CD4-positive, alpha-beta memory T cell (primary cell): ENCODE measurements around the gene TTC7B. TPM values are rescaled to one million over a fixed set of nuclear protein-coding genes. Genes with fewer than 3 reads are reported as not detected.

Experiments used
- CTCF ChIA-PET: fragments of 350-600 bp; sonication (Branson Sonifier 250); formaldehyde crosslinking; loops from one replicate; lab custom pipeline; 2021; ENCODE audit warnings: inconsistent platforms; ENCODE audit not compliant: partially characterized antibody; lab: Charles Lee
- POLR2A ChIA-PET: fragments of 350-600 bp; sonication (Branson Sonifier 250); formaldehyde crosslinking; loops from one replicate; lab custom pipeline; 2021; ENCODE audit not compliant: partially characterized antibody; lab: Charles Lee
- DNase-seq, 5 donors: peaks; one replicate each; pipeline versions ENCODE4 v3.0.0 to v3.0.0-alpha.2; 2020 to 2022; ENCODE audit warnings: mixed read lengths in 1 of 5
- H3K27ac ChIP-seq: one replicate; pipeline ENCODE4 v1.7.0; 2013; ENCODE audit warnings: low read depth, low read length
- H3K27me3 ChIP-seq: 2 replicates; pipeline ENCODE4 v1.7.0; 2013; ENCODE audit warnings: mild to moderate bottlenecking, low read length, moderate library complexity; ENCODE audit not compliant: insufficient read depth
- H3K36me3 ChIP-seq: 2 replicates; pipeline ENCODE4 v1.7.0; 2013; ENCODE audit warnings: mild to moderate bottlenecking, low read length, moderate library complexity; ENCODE audit not compliant: insufficient read depth
- H3K4me1 ChIP-seq: 2 replicates; pipeline ENCODE4 v1.7.0; 2013; ENCODE audit warnings: mild to moderate bottlenecking, low read length, moderate library complexity; ENCODE audit not compliant: insufficient read depth
- H3K4me3 ChIP-seq, 2 donors: one replicate each; pipeline ENCODE4 v1.7.0; 2013; ENCODE audit warnings: low read length in 2 of 2, mild to moderate bottlenecking in 1 of 2
- H3K9me3 ChIP-seq, 2 donors: one replicate each; pipeline ENCODE4 v1.7.0; 2013; ENCODE audit warnings: low read length in 2 of 2, control low read depth in 1 of 2; ENCODE audit not compliant: control insufficient read depth in 1 of 2
- H3K27ac Mint-ChIP-seq, 7 donors: one replicate each; pipeline ENCODE4 v1.8.0; 2020 to 2021; ENCODE audit warnings: mixed read lengths in 7 of 7, mild to moderate bottlenecking in 6 of 7, inconsistent platforms in 3 of 7, moderate library complexity in 3 of 7
- H3K27me3 Mint-ChIP-seq, 2 donors: one replicate each; pipeline ENCODE4 v1.8.0; 2020 to 2021; ENCODE audit warnings: mixed read lengths in 2 of 2
- H3K36me3 Mint-ChIP-seq, 2 donors: one replicate each; pipeline ENCODE4 v1.8.0; 2020 to 2021; ENCODE audit warnings: mixed read lengths in 2 of 2, inconsistent platforms in 1 of 2, mild to moderate bottlenecking in 1 of 2
- H3K4me1 Mint-ChIP-seq, 4 donors: one replicate each; pipeline ENCODE4 v1.8.0; 2020 to 2021; ENCODE audit warnings: mixed read lengths in 4 of 4, mild to moderate bottlenecking in 1 of 4
- H3K4me3 Mint-ChIP-seq, 8 donors: one replicate each; pipeline ENCODE4 v1.8.0; 2020 to 2021; ENCODE audit warnings: mixed read lengths in 8 of 8, mild to moderate bottlenecking in 7 of 8, moderate library complexity in 6 of 8, inconsistent platforms in 3 of 8
- H3K9me3 Mint-ChIP-seq, 8 donors: one replicate each; pipeline ENCODE4 v1.8.0; 2020 to 2021; ENCODE audit warnings: mixed read lengths in 8 of 8, mild to moderate bottlenecking in 5 of 8, inconsistent platforms in 3 of 8, moderate library complexity in 1 of 8
- intact Hi-C: fragments of 100-400 bp; cut with micrococcal nuclease; formaldehyde crosslinking; loops from one replicate; pipeline ENCODE4 v1.15.1; 2023
- polyA plus RNA-seq, 2 donors: library from polyadenylated mRNA; unstranded; fragments of 300-500 nt; fragmentation: Illumina TruSeq; gene quantifications; one replicate each; pipeline ENCODE4 v1.2.3, GENCODE V29; 2021
- total RNA-seq, 2 experiments: library from RNA; stranded (reverse); gene quantifications; one replicate each; pipeline ENCODE4 v1.2.3, GENCODE V29; 2021

Gene TTC7B
- total and polyA plus RNA-seq, 4 experiments from 2014 or later = 0.30 to 1.9 (median 1.5) TPM; not detected in 1

DNA sequence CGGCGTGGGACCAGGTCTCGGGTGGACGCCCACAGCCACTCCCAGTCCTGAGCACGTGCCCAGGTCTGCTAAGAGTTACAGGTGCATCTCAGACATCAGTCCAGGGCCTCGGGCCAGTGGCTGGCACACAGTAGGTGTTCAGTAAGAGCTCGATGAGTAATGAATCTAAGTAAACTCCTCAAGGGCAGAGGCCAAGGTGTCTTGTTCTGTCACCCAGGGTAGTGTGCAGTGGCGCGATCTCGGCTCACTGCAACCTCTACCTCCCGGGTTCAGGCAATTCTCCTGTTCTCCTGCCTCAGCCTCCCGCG lies 11.2 kb downstream of the TTC7B start:
- Mint-ChIP-seq H3K27me3 (no peaks in the 10 kb centered on the region), H3K4me3 (no peak overlapping the region), H3K9me3 (no peaks in the 10 kb centered on the region), H3K27ac (no peak overlapping the region), H3K36me3 (no peaks in the 10 kb centered on the region), H3K4me1 (peaks cover 0 to 7% (median 6%) of the 10 kb centered on the region in 4 donors)
- peaks cover 5% of the 10 kb centered on the region for H3K4me1 ChIP-seq
- POLR2A ChIA-PET = no interaction called here
- H3K4me3 ChIP-seq = no peak overlapping the region
- H3K27me3 ChIP-seq = no peaks in the 10 kb centered on the region
- no peak for DNase-seq
- CTCF ChIA-PET = no interaction called here
- intact Hi-C loops = no loop called here
- H3K27ac ChIP-seq = no peak overlapping the region
- no peaks in the 10 kb centered on the region for H3K9me3 ChIP-seq
- H3K36me3 ChIP-seq = no peaks in the 10 kb centered on the region

DNA sequence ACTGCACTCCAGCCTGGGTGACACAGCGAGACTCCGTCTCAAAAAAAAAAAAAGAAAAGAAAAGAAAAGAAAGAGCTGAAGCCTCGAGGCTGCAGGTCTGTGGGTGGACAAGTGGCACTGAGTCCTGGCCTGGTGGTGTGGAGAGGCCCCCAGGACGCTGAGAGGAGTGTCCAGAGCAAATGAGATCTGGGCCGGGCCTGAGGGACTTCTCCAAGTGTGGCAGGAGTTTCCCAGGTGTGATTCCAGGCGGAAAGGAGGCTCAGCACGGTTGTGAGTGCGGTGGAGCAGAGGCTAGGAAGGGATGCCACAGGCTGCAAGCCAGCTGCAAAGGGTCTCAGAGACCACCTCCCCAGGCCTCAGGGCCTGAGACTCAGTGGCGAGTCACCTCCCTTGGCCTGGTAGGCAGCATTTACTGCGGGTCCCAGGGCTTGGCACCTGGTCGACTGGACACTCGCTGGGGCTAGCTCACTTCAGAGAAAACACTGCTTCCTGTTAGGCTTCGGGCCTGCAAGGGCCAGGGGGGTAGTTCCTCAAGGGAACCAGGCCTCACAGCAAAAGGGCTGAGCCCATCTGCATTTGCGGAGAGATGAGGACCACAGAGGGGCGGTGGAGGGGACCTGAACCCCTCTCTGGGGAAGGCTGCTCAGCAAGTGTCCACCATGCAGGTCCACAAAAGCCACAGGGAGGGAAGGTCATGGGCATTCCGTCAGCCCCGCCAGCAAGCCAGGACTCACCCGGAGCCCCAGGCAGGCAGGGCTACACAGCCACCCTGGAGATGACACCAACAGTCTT lies 11.7 kb downstream of the TTC7B start:
- ChIA-PET POLR2A (no interaction called here), CTCF (interaction anchor here (0.6 kb wide), 1 partner anchor 771 kb away, joined by 3 read pairs; no protein-coding TSS in a partner anchor)
- DNase-seq = no peak
- Mint-ChIP-seq H3K27ac (no peak overlapping the region), H3K27me3 (no peaks in the 10 kb centered on the region), H3K4me3 (no peak overlapping the region), H3K9me3 (no peaks in the 10 kb centered on the region), H3K4me1 (peaks cover 0 to 8% (median 6%) of the 10 kb centered on the region in 4 donors), H3K36me3 (no peaks in the 10 kb centered on the region)
- H3K9me3 ChIP-seq = no peaks in the 10 kb centered on the region
- peaks cover 5% of the 10 kb centered on the region for H3K4me1 ChIP-seq
- H3K27me3 ChIP-seq = no peaks in the 10 kb centered on the region
- H3K4me3 ChIP-seq = no peak overlapping the region
- no peaks in the 10 kb centered on the region for H3K36me3 ChIP-seq
- no peak overlapping the region for H3K27ac ChIP-seq
- intact Hi-C loops = no loop called here

GRCh38 chr14:90803249-90803648 lies 13.0 kb downstream of the TTC7B start:
- Histone ChIP-seq H3K4me3 (no peak overlapping the region), H3K9me3 (no peaks in the 10 kb centered on the region), H3K36me3 (no peaks in the 10 kb centered on the region), H3K4me1 (peaks cover 5% of the 10 kb centered on the region), H3K27ac (no peak overlapping the region), H3K27me3 (no peaks in the 10 kb centered on the region)
- Mint-ChIP-seq H3K4me3 (no peak overlapping the region), H3K27me3 (no peaks in the 10 kb centered on the region), H3K36me3 (no peaks in the 10 kb centered on the region), H3K9me3 (no peaks in the 10 kb centered on the region), H3K4me1 (peaks cover 0 to 8% (median 6%) of the 10 kb centered on the region in 4 donors), H3K27ac (no peak overlapping the region)
- CTCF ChIA-PET = no interaction called here
- DNase-seq = no peak
- POLR2A ChIA-PET = no interaction called here
- intact Hi-C loops = no loop called here

GRCh38 chr14:90799420-90799819 lies 16.8 kb downstream of the TTC7B start:
- Histone ChIP-seq H3K27ac (no peak overlapping the region), H3K27me3 (no peaks in the 10 kb centered on the region), H3K4me3 (no peak overlapping the region), H3K9me3 (no peaks in the 10 kb centered on the region), H3K36me3 (no peaks in the 10 kb centered on the region), H3K4me1 (peaks cover 5% of the 10 kb centered on the region)
- Mint-ChIP-seq H3K4me1 (peaks cover 0 to 8% (median 6%) of the 10 kb centered on the region in 4 donors), H3K4me3 (no peak overlapping the region), H3K27me3 (no peaks in the 10 kb centered on the region), H3K9me3 (no peaks in the 10 kb centered on the region), H3K27ac (peak overlapping the region in 1 of 7 donors; percentile 20), H3K36me3 (no peaks in the 10 kb centered on the region)
- CTCF ChIA-PET = no interaction called here
- POLR2A ChIA-PET = no interaction called here
- intact Hi-C loops = no loop called here
- no peak for DNase-seq

DNA sequence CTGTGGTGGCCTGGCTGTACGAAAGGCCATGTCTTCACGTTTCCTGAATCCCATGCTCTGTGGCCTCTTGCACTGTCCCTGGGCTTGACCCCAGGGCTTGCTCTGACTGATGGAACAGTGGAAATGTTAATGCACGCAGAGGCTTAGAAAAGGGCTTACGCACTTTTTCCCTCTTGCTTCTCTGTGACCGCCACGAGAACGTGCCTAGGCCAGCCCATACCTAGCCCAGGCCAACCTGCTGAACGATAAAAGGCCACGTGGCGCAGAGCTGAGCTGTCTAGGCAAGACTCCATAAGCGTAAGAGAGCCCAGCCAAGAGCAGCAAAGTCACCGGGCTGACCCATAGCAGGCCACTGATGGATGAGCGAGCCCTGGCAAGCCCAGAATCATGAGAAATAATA lies 18.3 kb downstream of the TTC7B start:
- ChIA-PET CTCF (no interaction called here), POLR2A (no interaction called here)
- Mint-ChIP-seq H3K4me1 (peaks cover 0 to 8% (median 6%) of the 10 kb centered on the region in 4 donors), H3K27me3 (no peaks in the 10 kb centered on the region), H3K27ac (no peak overlapping the region), H3K4me3 (no peak overlapping the region), H3K36me3 (no peaks in the 10 kb centered on the region), H3K9me3 (no peaks in the 10 kb centered on the region)
- peaks cover 5% of the 10 kb centered on the region for H3K4me1 ChIP-seq
- no peak for DNase-seq
- intact Hi-C loops = no loop called here
- H3K36me3 ChIP-seq = no peaks in the 10 kb centered on the region
- no peak overlapping the region for H3K27ac ChIP-seq
- no peaks in the 10 kb centered on the region for H3K27me3 ChIP-seq
- H3K4me3 ChIP-seq = no peak overlapping the region
- H3K9me3 ChIP-seq = no peaks in the 10 kb centered on the region

DNA sequence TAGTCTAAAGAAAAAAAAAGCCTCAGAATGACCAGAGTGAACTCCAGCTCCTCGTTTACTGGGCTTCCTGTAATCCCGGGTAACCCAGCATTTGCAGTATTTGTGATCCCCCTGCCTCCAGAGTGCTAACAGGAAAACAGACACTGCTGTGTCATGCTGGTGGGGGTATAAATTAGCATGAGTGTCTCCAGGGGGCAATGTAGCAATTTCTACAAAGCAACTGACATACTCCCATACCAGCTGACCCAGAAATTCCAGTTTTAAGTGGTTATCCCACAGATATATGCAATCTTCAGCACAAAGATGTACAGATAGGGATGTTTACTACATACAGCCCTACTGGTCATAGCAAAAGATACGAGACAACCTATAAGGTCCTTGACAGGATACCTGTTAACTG lies 18.8 kb downstream of the TTC7B start:
- intact Hi-C loops = no loop called here
- Histone ChIP-seq H3K27me3 (no peaks in the 10 kb centered on the region), H3K4me1 (peaks cover 5% of the 10 kb centered on the region), H3K27ac (no peak overlapping the region), H3K4me3 (no peak overlapping the region), H3K36me3 (no peaks in the 10 kb centered on the region), H3K9me3 (no peaks in the 10 kb centered on the region)
- no peaks in the 10 kb centered on the region for H3K36me3 Mint-ChIP-seq
- H3K27ac Mint-ChIP-seq = no peak overlapping the region
- POLR2A ChIA-PET = no interaction called here
- peaks cover 0 to 8% (median 5%) of the 10 kb centered on the region in 4 donors for H3K4me1 Mint-ChIP-seq
- no peak overlapping the region for H3K4me3 Mint-ChIP-seq
- H3K9me3 Mint-ChIP-seq = no peaks in the 10 kb centered on the region
- no peak for DNase-seq
- H3K27me3 Mint-ChIP-seq = no peaks in the 10 kb centered on the region
- CTCF ChIA-PET = no interaction called here

DNA sequence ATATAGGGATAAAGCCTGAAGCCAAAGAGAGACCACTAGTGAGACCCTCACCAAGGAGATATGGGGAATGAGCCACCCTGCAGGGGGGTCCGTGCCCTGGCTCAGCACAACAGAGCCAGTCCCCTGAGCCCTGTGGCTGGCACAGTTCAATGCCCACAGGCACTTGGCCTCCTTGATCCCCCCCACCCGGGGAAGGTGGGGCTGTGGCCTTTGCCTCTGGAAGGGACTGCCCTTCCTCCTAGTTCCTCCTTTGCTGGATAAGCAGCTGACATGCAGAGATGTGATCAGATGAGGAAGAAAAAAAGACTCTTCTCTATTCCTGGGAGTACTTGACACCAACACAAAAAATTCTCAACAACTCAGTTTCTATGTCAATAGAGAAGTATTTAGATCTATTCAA lies 19.9 kb downstream of the TTC7B start:
- intact Hi-C loops = no loop called here
- ChIA-PET POLR2A (no interaction called here), CTCF (no interaction called here)
- DNase-seq = no peak
- Histone ChIP-seq H3K4me1 (peaks cover 3% of the 10 kb centered on the region), H3K4me3 (no peak overlapping the region), H3K36me3 (no peaks in the 10 kb centered on the region), H3K27ac (no peak overlapping the region), H3K27me3 (no peaks in the 10 kb centered on the region), H3K9me3 (no peaks in the 10 kb centered on the region)
- Mint-ChIP-seq H3K27ac (no peak overlapping the region), H3K4me1 (peaks cover 0 to 5% (median 3%) of the 10 kb centered on the region in 4 donors), H3K27me3 (no peaks in the 10 kb centered on the region), H3K36me3 (no peaks in the 10 kb centered on the region), H3K4me3 (no peak overlapping the region), H3K9me3 (no peaks in the 10 kb centered on the region)
